H54 (cell line): ENCODE measurements around the gene TYSND1.
"Not testable (repeated sequence)": the region's sequence is repeated elsewhere in the genome, so short reads cannot be mapped to it uniquely, and the experiment has no call there.

Source experiments
- DNase-seq: peaks from one replicate; pipeline ENCODE4 v3.0.0; 2011; ENCODE audit warnings: low spot score, mixed read lengths; ENCODE audit not compliant: insufficient read length
- FAIRE-seq: peaks from 3 replicates; lab custom pipeline; 2011; peaks lifted over from hg19 to GRCh38; lab: Jason Lieb, UNC
- POLR2A ChIP-seq: IDR thresholded peaks from 2 replicates; pipeline ENCODE4 v1.6.1; 2011; ENCODE audit warnings: low read depth, mild to moderate bottlenecking, low read length

The TYSND1 gene

DNA sequence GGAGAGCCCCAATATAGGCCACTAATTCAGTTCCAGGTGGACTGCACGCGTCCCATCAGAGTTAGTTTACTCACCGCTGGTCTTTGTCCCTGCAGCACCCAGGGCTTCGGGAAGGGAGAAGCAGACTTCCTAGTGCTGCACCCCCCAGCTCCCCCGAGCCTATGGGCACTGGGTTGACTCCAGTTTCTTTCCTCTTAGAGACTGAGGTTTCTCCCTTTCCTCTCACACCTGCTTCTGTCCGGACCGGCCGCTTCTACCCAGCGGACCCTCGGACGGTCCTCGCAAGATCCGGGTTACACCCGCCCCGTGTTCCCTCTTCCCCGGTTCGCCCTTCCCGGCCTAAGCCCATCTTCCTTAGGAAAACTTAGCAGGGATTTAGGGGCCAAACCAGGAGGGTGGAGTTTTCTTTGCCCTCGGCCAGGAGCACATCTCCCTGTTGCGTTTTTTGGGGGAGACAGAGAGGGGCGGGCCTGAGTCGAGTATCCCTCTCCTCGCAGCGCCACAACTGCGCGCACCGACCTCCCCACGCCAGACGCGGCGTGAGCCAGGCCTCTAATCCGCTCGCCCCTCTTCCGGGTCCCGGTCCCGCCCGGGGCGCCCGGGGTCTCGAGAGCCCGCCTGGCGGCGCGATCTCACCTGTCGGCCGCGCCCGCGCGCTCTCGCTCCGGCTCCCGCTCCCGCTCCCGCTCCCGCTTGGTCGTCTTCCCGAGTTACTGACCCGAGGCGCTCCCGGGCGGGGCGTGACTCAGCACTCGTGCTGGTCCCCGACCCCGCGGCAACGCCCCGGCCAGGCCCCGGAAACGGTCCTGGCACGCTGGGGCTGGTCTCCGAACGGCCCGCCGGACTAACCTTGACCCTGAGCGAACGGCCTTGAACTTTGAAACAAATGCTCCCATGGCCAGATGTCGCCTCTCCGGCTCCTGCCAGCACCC, 14.1 kb downstream of the TYSND1 start, which contains the start of gene AIFM2:
AIFM2 (minus strand) TSS at position 728 of the 932 bp plus-strand sequence. CDS start 8,741 bp downstream, outside the sequence.
- FAIRE-seq, result no peak
- peak; percentile 20; the same call in 1 of the 2 replicates for TF ChIP-seq POLR2A
- peak; percentile 97 for DNase-seq

DNA sequence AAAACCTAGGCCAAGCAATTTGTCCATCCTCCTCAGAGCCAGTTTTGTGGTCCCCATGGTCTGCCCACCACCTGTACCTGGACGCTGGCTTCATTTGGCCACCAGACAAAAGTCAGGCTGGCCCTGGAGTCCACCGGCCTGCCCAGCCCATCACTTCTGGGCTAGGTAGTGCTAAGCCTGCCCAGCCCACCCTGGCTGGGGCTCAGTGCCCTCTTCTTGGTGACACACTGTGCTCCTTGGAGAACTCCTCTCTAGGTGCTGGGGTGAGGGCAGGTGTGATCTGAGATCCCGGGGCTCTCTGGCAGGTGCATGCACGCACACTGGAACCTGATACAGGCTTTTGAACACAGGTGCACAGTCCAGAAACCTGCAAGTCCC, 15.0 kb downstream of the TYSND1 start:
- DNase-seq (no peak), FAIRE-seq (no peak)
- TF ChIP-seq POLR2A, result no peak

DNA sequence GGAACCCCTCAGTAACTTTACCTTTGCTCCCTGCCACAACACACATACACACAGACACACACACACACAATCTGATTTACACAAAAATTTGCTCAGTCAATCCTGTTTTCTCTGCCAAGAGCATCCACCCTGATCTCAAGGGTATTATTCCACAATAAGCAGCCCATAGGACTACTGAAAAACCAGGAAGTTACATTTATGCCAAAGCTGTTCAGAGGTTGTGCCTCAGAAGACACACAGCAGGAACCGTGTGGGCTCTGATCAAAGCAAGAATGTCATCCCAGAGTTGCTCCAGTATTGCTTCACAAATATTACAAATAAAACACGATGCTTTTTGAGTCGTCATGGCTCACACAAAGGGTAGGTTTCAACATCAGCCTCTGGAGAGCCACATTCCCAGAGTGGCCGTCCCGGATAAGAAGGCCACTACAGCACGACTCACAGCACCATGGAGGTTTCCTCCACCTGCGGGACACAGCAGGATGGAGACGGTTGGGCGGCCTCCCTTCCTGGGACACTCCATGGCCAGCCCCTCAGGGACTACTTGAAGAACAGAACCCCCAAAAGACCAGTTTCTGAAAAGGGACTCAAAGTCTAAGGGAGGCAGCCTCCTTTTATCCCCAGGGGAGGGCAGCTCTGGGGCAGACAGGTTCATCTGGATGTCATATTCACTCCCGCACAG, 15.5 kb downstream of the TYSND1 start:
- DNase-seq, result no peak
- no peak for TF ChIP-seq POLR2A
- no peak for FAIRE-seq

DNA sequence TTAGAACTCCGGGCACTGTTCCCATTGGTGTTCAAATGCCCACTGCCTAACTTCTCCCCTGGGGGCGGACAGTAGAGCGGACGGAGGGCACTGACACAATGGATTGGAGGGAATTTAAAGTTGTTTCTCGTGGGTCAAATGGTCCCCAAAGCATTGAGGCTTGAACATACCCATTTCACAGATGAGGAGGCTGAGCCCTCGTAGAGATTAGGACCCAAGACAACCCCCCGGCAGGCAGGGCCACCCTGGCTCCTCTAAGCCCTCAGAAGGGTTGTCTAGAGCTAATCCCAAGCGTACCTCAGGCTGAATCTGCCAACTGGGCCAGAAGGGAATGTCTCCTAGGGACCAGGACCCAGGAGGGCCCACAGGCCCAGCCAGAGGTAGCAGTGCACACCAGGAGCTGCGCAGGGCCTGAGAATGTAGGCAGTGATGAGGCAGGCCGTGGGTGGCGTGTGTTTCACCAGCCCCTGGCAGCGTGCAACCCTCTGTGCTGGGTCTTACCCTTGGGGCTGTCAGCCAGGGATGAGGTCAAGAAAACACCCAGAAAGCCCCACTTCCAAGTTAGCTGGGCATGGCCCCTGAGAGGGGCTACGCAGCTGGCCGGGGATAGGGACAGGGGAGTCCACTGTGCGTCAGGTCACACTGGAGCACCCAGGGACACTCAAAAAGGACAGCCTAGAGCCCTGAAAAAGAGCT, 19.7 kb downstream of the TYSND1 start:
- FAIRE-seq (no peak), DNase-seq (no peak)
- TF ChIP-seq POLR2A, result no peak

DNA sequence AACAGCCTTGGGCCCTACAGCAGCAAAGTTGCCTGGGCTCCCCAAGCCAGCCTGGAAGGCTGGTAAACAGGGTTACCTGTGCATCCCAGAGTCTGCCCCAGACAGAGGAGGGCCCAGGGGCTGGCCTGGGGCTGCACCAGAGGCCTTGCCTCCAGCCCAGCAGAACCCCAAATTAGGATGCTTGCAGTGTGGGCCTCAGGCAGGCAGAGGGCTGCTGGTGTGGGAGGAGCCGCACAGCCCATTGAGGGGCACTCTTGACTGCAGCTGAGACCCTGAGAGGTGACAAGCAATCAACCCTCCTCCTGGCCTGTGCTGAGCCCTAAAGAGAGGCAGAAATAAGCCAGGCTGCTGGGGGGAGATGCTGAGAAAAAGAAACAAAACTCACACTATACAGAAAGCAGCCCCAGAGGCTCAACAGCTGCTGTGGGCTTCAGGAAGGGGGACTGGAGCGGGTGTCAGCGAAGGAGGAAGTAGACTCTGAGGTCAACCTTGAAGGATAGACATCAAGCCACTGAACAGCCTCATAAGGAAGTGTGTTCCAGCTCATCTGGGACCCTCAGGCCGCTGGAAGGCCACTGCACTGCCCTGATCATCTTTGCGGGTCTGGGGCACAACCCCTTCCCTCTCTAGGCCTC, 20.5 kb downstream of the TYSND1 start:
- DNase-seq (no peak), FAIRE-seq (no peak)
- no peak for TF ChIP-seq POLR2A

DNA sequence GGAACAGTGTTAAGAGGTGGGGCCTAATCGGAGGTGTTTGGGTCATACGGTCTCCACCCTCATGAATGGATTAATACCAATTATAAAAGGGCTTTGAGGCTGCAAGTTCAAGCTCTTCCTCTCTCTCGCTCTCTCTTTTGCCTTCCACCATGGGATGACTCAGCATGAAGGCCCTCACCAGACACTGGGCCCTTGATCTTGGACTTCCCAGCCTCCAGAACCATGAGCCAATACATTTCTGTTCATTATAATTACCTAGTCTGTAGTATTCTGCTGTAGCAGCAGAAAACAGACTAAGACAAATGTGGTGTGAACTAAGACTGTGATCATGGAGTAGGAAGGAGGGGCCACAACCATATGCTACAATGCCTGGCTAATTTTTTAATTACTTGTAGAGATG, 21.6 kb downstream of the TYSND1 start:
- no peak for TF ChIP-seq POLR2A
- FAIRE-seq (no peak), DNase-seq (no peak)

DNA sequence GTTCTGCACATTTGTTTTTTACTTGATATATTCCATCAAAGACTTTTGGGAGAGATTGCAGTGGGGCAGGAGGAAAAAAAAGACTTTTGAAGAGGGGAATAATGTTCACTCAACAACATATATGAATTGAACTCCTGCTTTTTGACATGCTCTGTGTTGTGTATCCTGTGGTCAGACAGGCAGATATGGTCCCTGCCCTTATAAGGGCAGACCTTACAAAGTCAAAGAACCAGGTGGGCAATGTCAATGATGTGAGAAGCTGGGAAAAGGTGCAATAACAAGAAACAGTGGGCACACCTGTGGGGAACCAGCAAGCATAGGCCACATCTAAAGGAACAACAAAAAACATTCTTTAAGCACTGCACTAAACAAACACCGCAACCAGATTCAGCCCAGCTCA, 22.1 kb downstream of the TYSND1 start:
- FAIRE-seq, result no peak
- TF ChIP-seq POLR2A, result no peak

DNA sequence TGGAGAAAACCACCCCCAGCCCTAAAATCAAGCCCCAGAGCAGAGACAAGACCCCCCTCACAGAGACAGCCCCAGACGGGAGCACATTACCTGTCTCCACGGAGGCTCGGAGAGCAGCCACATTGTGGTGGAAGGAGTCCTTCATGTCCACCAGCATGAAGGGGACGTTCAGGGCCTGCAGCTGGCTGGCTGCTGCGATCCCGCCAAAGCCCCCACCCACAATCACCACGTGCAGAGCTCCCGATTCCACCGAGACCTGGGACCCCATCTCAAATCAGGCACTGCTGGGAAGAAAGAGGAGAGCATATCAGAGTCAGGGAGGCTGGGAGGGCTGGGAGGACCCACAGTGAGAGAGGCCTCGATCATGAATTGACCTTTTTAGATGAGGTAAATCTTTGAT, 22.7 kb downstream of the TYSND1 start:
- DNase-seq (no peak), FAIRE-seq (no peak)
- TF ChIP-seq POLR2A, result no peak

More for the DNA sequence above, 22.1 kb downstream of the TYSND1 start:
- no peak for DNase-seq

DNA sequence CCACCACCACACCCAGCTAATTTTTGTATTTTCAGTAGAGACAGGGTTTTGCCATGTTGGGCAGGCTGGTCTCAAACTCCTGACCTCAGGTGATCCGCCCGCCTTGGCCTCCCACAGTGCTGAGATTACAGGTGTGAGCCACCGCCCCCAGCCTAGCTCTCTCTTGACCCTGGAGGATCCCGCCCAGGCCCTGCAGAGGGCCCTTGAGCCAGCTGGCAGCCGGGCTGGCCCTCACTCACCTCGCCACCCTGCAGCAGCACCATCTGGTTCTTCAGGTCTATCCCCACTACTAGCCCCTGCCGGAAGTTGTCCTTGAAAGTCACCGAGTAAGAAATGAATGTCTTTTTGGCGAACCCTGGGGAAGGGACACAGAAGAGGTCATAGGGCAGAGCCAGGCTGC, 23.3 kb downstream of the TYSND1 start:
- FAIRE-seq, DNase-seq: not testable (repeated sequence)

DNA sequence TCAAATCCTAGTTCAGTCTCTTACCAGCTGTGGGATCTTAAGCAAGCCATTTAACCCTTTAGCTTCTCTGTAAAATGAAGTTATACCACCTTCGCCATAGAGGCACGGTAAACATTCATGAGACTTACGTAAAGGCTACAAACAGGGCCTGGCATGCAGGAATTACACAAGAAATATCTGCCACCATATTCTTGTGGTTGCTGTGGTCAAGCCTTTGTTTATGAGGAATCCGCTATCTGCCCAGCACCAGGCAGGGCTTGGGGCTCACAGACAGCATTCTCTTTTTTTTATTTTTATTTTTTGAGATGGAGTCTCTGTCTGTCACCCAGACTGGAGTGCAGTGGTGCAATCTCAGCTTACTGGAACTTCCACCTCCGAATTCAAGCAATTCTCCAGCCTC, 23.8 kb downstream of the TYSND1 start:
- TF ChIP-seq POLR2A, result no peak
- no peak for DNase-seq
- no peak for FAIRE-seq

DNA sequence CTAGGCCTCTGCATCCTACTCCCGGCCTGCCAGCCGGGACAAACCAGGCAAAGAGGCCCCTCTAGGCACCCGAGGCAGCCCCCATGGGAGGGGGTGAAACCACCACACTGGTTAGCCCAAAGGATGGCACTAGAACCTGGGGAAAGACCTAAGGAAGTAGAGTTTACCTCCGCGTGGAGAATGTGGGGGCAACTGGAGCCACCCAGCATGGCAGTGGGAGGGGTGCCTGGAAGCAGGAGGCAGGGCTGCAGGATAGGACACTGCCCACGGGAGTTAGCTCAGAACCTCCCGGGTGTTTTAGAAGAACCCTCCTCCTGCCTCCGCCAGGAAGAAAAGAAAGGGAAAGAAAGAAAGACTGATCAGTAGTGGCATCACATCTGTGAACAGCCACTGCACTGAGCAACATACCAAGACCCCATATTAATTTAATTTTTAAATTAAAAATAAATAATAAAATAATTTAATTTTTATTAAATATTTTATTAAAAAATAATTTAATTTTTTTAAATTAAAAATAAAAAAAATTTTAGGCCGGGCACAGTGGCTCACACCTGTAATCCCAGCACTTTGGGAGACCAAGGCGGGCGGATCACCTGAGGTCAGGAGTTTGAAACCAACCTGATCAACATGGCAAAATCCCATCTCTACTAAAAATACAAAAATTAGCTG, 25.1 kb downstream of the TYSND1 start:
- DNase-seq, result no peak
- FAIRE-seq, result no peak
- no peak for TF ChIP-seq POLR2A

DNA sequence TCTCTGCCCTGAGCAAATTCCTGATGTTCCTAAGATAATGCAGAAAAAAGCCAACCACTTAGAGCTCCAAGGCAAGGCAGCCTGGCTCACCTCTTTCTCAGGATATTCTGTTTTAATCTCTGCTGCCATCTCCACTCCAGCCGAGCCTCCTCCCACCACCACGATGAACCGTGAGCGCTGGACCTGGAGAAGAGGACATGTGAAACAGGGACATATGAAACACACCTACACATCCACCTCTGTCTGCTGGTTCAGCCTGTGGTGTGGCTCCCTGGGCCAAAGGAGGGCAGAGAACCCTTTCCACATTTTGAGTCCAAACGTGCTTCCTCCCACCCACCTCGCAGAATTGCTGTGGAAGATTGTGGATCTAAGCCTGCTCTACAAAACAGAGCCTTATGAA, 26.1 kb downstream of the TYSND1 start:
- TF ChIP-seq POLR2A, result no peak
- no peak for DNase-seq
- FAIRE-seq, result no peak

DNA sequence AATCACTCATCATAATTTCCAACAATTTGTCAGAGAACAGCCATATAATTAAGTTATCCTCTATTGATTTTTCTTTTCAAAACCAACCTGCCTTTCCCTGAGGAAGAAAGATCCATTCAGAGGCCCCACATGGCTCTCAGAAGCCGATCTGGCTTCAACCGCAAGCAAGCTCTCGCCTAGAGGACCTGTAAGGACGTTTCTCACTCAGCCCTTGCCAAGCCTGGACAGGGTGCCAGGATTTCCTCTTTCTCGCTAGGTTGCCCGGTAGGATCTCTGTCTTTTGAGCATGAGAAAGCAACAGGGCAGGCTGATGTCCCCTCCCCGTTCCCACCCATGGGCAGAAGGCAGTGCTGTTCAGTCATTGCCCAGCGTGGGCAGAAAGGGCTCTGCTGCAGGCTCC, 26.9 kb downstream of the TYSND1 start:
- TF ChIP-seq POLR2A, result no peak
- FAIRE-seq (no peak), DNase-seq (no peak)
